ENCODE data around the gene EYA2.

DNA sequence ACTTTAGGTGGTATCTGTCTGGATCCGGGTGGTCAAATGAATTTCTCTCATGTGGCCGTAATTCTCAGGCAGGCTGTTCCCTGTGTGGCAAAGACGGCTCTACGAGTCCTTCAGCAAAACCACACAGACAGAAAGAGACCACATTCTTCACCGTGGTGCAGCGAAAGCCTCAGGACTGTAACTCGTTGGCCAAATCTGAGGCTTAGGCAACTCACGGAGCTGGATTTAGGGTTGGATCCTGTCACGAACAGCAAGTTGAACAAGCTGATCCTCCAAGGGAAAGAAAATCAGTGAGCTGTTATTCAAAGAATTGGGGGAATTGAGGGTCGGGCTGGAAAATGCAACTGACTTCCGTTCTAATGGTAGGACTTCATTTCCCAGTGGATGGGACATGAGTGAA lies 294.4 kb downstream of the EYA2 start:
- TF ChIP-seq CTCF (IDR thresholded peaks at IDR 0.05) (no peak), POLR2A (IDR thresholded peaks at IDR 0.05) (no peak), POLR2AphosphoS5 (IDR thresholded peaks at IDR 0.05) (no peak)

All from breast epithelium (tissue), 3 donors.